Ovary (tissue), 9 donors: ENCODE results near the gene SRP54. TPM values are rescaled to one million over a fixed set of nuclear protein-coding genes. Genes with fewer than 3 reads are reported as not detected.

Source experiments
- DNase-seq, 5 donors: peaks; one replicate each; pipeline ENCODE4 v3.0.0-alpha.2; 2019 to 2020
- H3K27ac ChIP-seq, 2 donors: fragments of 200-600 bp; one replicate each; pipeline versions ENCODE4 v1.5.1 to v1.8.0; 2019 to 2022
- H3K27me3 ChIP-seq: fragments of 200-600 bp; one replicate; pipeline ENCODE4 v1.8.0; 2022
- H3K36me3 ChIP-seq: fragments of 200-600 bp; sonication (generic); one replicate; pipeline ENCODE4 v1.5.1; 2019
- H3K4me1 ChIP-seq: one replicate; pipeline ENCODE4 v1.8.1; 2013; ENCODE audit warnings: mild to moderate bottlenecking, moderate library complexity; ENCODE audit not compliant: insufficient read depth
- H3K4me3 ChIP-seq: fragments of 200-600 bp; sonication (generic); one replicate; pipeline ENCODE4 v1.5.1; 2017
- H3K9me3 ChIP-seq, 2 donors: fragments of 200-600 bp in 1 of 2; sonication (generic) in 1 of 2; one replicate each; pipeline versions ENCODE4 v1.5.1 to v1.8.1; 2013 to 2019; ENCODE audit warnings: mild to moderate bottlenecking in 1 of 2, moderate library complexity in 1 of 2
- CTCF ChIP-seq, 3 donors: fragments of 450-650 bp in 2 of 3; fragments of 200-600 bp in 1 of 3; IDR thresholded peaks; one replicate each; pipeline versions ENCODE4 v1.5.1 to v1.8.0; 2016 to 2022; ENCODE audit warnings: antibody characterized with exemption in 3 of 3, mild to moderate bottlenecking in 1 of 3
- EP300 ChIP-seq: sonication (generic); formaldehyde crosslinking; IDR thresholded peaks from one replicate; pipeline ENCODE4 v1.6.1; 2017; ENCODE audit warnings: antibody characterized with exemption
- POLR2A ChIP-seq: fragments of 450-650 bp; IDR thresholded peaks from one replicate; pipeline ENCODE4 v1.6.1; 2017; ENCODE audit warnings: antibody characterized with exemption, mild to moderate bottlenecking, moderate library complexity
- WGBS, 3 donors: extraction: QIAGEN DNeasy Blood & Tissue Kit in 1 of 3; methylation state at CpG; one replicate each; pipeline versions ENCODE4 v1.1.5 to v1.1.7; 2013 to 2017; 5-methylcytosine and 5-hydroxymethylcytosine counted together
- intact Hi-C, 4 donors: fragments of 100-400 bp; cut with DNase I; formaldehyde crosslinking; loops; one replicate each; pipeline versions ENCODE4 v1.11.0 to v1.15.1; 2022 to 2023
- polyA plus RNA-seq, 2 donors: library from polyadenylated mRNA; stranded (reverse); fragments of 200-250 nt in 1 of 2; fragments of 350-450 nt in 1 of 2; fragmentation: Illumina TruSeq in 1 of 2; extraction: RNeasy Lipid Tissue Mini Kit (QIAGEN cat#74804) in 1 of 2; gene quantifications; one replicate each; pipeline ENCODE4 v1.2.3, GENCODE V29; 2013 to 2014
- total RNA-seq, 7 donors: library from RNA; depleted of rRNA in 2 of 7; stranded (reverse); fragments of >200 nt in 2 of 7; fragmentation: NEBNext Ultra II Directional in 3 of 7; extraction: Animal tissue kit (Norgen Biotek cat#: 25700) in 3 of 7; gene quantifications; one replicate each; pipeline versions ENCODE4 v1.1.0 to v1.2.4, GENCODE V29; 2016 to 2023
- donor health status: DM: no; HTN: no; CAD: no; lungs with moderate emphysema.
- donor health status: DM: no; HTN: no; CAD: no.
- donor health status: Bipolar disorder and iron deficiency.
- donor health status: DM: yes; HTN: yes; CAD: no.
- donor health status: DM: no; HTN: no; CAD: no.
- donor health status: DM: yes; HTN: yes; CAD: no.

Gene SRP54
- total and polyA plus RNA-seq, 9 donors, result 25.9 to 61.6 (median 37.3) TPM

- Histone ChIP-seq H3K27me3 (no peaks in the 10 kb centered on the region), H3K27ac (peak within 1 kb of the TSS; percentile 48 to 92), H3K36me3 (no peaks in the 10 kb centered on the region), H3K4me1 (no peaks in the 10 kb centered on the region), H3K4me3 (peak within 1 kb of the TSS; percentile 77), H3K9me3 (no peaks in the 10 kb centered on the region)
- 0 to 2% (median 0%) methylated on average over 34 to 77 of the region's 77 CpGs for WGBS, 3 donors
- intact Hi-C loops, result loop anchor here in 2 of 4 donors (5.0 to 10.0 kb wide), 2 partner anchors 64 to 369 kb away; partner anchors contain the start of gene SRP54 (in 1 of the 2)
- TF ChIP-seq CTCF (IDR thresholded peaks at IDR 0.05) (no peak), EP300 (peak; percentile 68), POLR2A (peak; percentile 82)
- DNase-seq, result peak; percentile 97 to 98 (median 97)
Measured at GRCh38 chr14:35046048-35046750, 63.4 kb downstream of the SRP54 start, which contains the start of gene FAM177A1. TSS of gene FAM177A1 (plus strand) at chr14:35046272. CDS start at chr14:35046464, 192 bp downstream.

- no peak for TF ChIP-seq EP300
- no peak for TF ChIP-seq POLR2A
- TF ChIP-seq CTCF (IDR thresholded peaks at IDR 0.05), result no peak
- 22 to 24% (median 24%) methylated on average over 23 of the region's 23 CpGs for WGBS, 3 donors
- H3K27ac ChIP-seq, result peak overlapping the region; percentile 48 to 92
- peak overlapping the region; percentile 77 for H3K4me3 ChIP-seq
- H3K9me3 ChIP-seq, result no peaks in the 10 kb centered on the region
- no peak for DNase-seq
- intact Hi-C loops, result loop anchor here in 2 of 4 donors (5.0 to 10.0 kb wide), 2 partner anchors 65 to 368 kb away; partner anchors contain the start of gene SRP54 (in 1 of the 2)
- H3K4me1 ChIP-seq, result no peaks in the 10 kb centered on the region
- H3K27me3 ChIP-seq, result no peaks in the 10 kb centered on the region
- H3K36me3 ChIP-seq, result no peaks in the 10 kb centered on the region
Measured at GRCh38 chr14:35046751-35047536, 64.2 kb downstream of the SRP54 start.

- Histone ChIP-seq H3K9me3 (no peaks in the 10 kb centered on the region), H3K4me3 (no peak overlapping the region), H3K27me3 (no peaks in the 10 kb centered on the region), H3K27ac (no peak overlapping the region), H3K36me3 (no peaks in the 10 kb centered on the region), H3K4me1 (no peaks in the 10 kb centered on the region)
- TF ChIP-seq POLR2A (no peak), EP300 (no peak), CTCF (IDR thresholded peaks at IDR 0.05) (no peak)
- WGBS, 3 donors, result 79 to 84% (median 84%) methylated on average over 4 of the region's 4 CpGs
- DNase-seq, result no peak
- intact Hi-C loops, result loop anchor here in 2 of 4 donors (5.0 to 10.0 kb wide), 2 partner anchors 66 to 367 kb away; partner anchors contain the start of gene SRP54 (in 1 of the 2)
Measured at GRCh38 chr14:35047976-35048513, 65.3 kb downstream of the SRP54 start.

GRCh38 chr14:35050652-35051051 lies 67.9 kb downstream of the SRP54 start:
- DNase-seq, result no peak
- H3K4me3 ChIP-seq, result no peak overlapping the region
- no peaks in the 10 kb centered on the region for H3K4me1 ChIP-seq
- H3K27me3 ChIP-seq, result no peaks in the 10 kb centered on the region
- no peaks in the 10 kb centered on the region for H3K9me3 ChIP-seq
- WGBS, 3 donors, result 2 to 9% (median 3%) methylated on average over 1 of the region's 1 CpG
- no peaks in the 10 kb centered on the region for H3K36me3 ChIP-seq
- TF ChIP-seq EP300 (no peak), CTCF (IDR thresholded peaks at IDR 0.05) (no peak), POLR2A (no peak)
- no peak overlapping the region for H3K27ac ChIP-seq
- intact Hi-C loops, result no loop called here
